Activated T-cell treated with anti-CD3 and anti-CD28 coated beads, Interleukin-2, amount 50 U/mL, for 24 hours (primary cell): ENCODE measurements around the gene CCR7.
"Not testable (repeated sequence)": the region's sequence is repeated elsewhere in the genome, so short reads cannot be mapped to it uniquely, and the experiment has no call there.

Experiments
- DNase-seq: peaks from one replicate; pipeline ENCODE4 v3.0.0-alpha.2; 2020
- H3K27ac Mint-ChIP-seq: 2 replicates; pipeline ENCODE4 v1.8.0; 2020; ENCODE audit warnings: mild to moderate bottlenecking, mixed read lengths
- H3K27me3 Mint-ChIP-seq: 2 replicates; pipeline ENCODE4 v1.8.0; 2020; ENCODE audit warnings: mixed read lengths
- H3K36me3 Mint-ChIP-seq: 2 replicates; pipeline ENCODE4 v1.8.0; 2020; ENCODE audit warnings: low read depth, mixed read lengths
- H3K4me1 Mint-ChIP-seq: 2 replicates; pipeline ENCODE4 v1.8.0; 2020; ENCODE audit warnings: low read depth, mixed read lengths
- H3K4me3 Mint-ChIP-seq: 2 replicates; pipeline ENCODE4 v1.8.0; 2020; ENCODE audit warnings: mild to moderate bottlenecking, moderate library complexity, mixed read lengths
- H3K9me3 Mint-ChIP-seq: 2 replicates; pipeline ENCODE4 v1.8.0; 2020; ENCODE audit warnings: mixed read lengths

The CCR7 gene

GRCh38 chr17:40602445-40603443, 37.5 kb upstream of the CCR7 start:
- H3K9me3 Mint-ChIP-seq, result no peaks in the 10 kb centered on the region
- H3K4me3 Mint-ChIP-seq, result peak overlapping the region; percentile 72
- H3K4me1 Mint-ChIP-seq, result peaks cover 100% of the 10 kb centered on the region
- H3K27me3 Mint-ChIP-seq, result no peaks in the 10 kb centered on the region
- H3K27ac Mint-ChIP-seq, result peak overlapping the region; percentile 98
- peak; percentile 83 for DNase-seq
- H3K36me3 Mint-ChIP-seq, result peaks cover 9% of the 10 kb centered on the region

- Mint-ChIP-seq H3K4me3 (no peak overlapping the region), H3K36me3 (peaks cover 20% of the 10 kb centered on the region), H3K9me3 (peaks cover 11% of the 10 kb centered on the region), H3K27ac (peak overlapping the region; percentile 99), H3K4me1 (peaks cover 100% of the 10 kb centered on the region), H3K27me3 (no peaks in the 10 kb centered on the region)
- DNase-seq, result no peak
Measured at GRCh38 chr17:40600486-40601046, 35.3 kb upstream of the CCR7 start.

GRCh38 chr17:40599468-40599763, 34.1 kb upstream of the CCR7 start:
- Mint-ChIP-seq H3K27ac (peak overlapping the region; percentile 99), H3K27me3 (no peaks in the 10 kb centered on the region), H3K9me3 (peaks cover 11% of the 10 kb centered on the region), H3K4me3 (peak overlapping the region; percentile 59), H3K4me1 (peaks cover 98% of the 10 kb centered on the region), H3K36me3 (peaks cover 20% of the 10 kb centered on the region)
- DNase-seq, result no peak

- DNase-seq, result peak; percentile 86
- Mint-ChIP-seq H3K27ac (peak overlapping the region; percentile 99), H3K4me3 (peak overlapping the region; percentile 59), H3K9me3 (peaks cover 11% of the 10 kb centered on the region), H3K4me1 (peaks cover 98% of the 10 kb centered on the region), H3K36me3 (peaks cover 20% of the 10 kb centered on the region), H3K27me3 (no peaks in the 10 kb centered on the region)
Measured at GRCh38 chr17:40598619-40599467, 33.6 kb upstream of the CCR7 start.

GRCh38 chr17:40598301-40598618, 33.0 kb upstream of the CCR7 start:
- peaks cover 11% of the 10 kb centered on the region for H3K9me3 Mint-ChIP-seq
- peaks cover 93% of the 10 kb centered on the region for H3K4me1 Mint-ChIP-seq

GRCh38 chr17:40597556-40598300, 32.5 kb upstream of the CCR7 start:
- peak overlapping the region; percentile 99 for H3K27ac Mint-ChIP-seq
- H3K4me1 Mint-ChIP-seq, result peaks cover 89% of the 10 kb centered on the region
- peaks cover 20% of the 10 kb centered on the region for H3K36me3 Mint-ChIP-seq
- DNase-seq, result no peak
- peak overlapping the region; percentile 59 for H3K4me3 Mint-ChIP-seq
- peaks cover 11% of the 10 kb centered on the region for H3K9me3 Mint-ChIP-seq
- H3K27me3 Mint-ChIP-seq, result no peaks in the 10 kb centered on the region

More at GRCh38 chr17:40598301-40598618, 33.0 kb upstream of the CCR7 start:
- Mint-ChIP-seq H3K27me3 (no peaks in the 10 kb centered on the region), H3K4me3 (peak overlapping the region; percentile 59), H3K27ac (peak overlapping the region; percentile 99), H3K36me3 (peaks cover 20% of the 10 kb centered on the region)
- DNase-seq, result no peak

- H3K9me3 Mint-ChIP-seq, result peaks cover 11% of the 10 kb centered on the region
Measured at GRCh38 chr17:40597156-40597555, 31.9 kb upstream of the CCR7 start.

GRCh38 chr17:40596261-40596919, 31.1 kb upstream of the CCR7 start:
- Mint-ChIP-seq H3K27ac (peak overlapping the region; percentile 84), H3K27me3 (no peaks in the 10 kb centered on the region), H3K4me3 (peak overlapping the region; percentile 38), H3K36me3 (peaks cover 18% of the 10 kb centered on the region), H3K9me3 (peaks cover 11% of the 10 kb centered on the region), H3K4me1 (peaks cover 77% of the 10 kb centered on the region)
- no peak for DNase-seq

More at GRCh38 chr17:40597156-40597555, 31.9 kb upstream of the CCR7 start:
- Mint-ChIP-seq H3K4me3 (peak overlapping the region; percentile 59), H3K27me3 (no peaks in the 10 kb centered on the region), H3K27ac (peak overlapping the region; percentile 99), H3K36me3 (peaks cover 18% of the 10 kb centered on the region), H3K4me1 (peaks cover 85% of the 10 kb centered on the region)
- DNase-seq, result no peak

- H3K27ac Mint-ChIP-seq, result no peak overlapping the region
- DNase-seq, result no peak
- H3K27me3 Mint-ChIP-seq, result no peaks in the 10 kb centered on the region
Measured at GRCh38 chr17:40590742-40591141, 25.5 kb upstream of the CCR7 start.

GRCh38 chr17:40588552-40588951, 23.3 kb upstream of the CCR7 start:
- Mint-ChIP-seq H3K4me1 (peaks cover 76% of the 10 kb centered on the region), H3K27me3 (no peaks in the 10 kb centered on the region), H3K27ac (peak overlapping the region; percentile 34), H3K36me3 (peaks cover 24% of the 10 kb centered on the region), H3K9me3 (peaks cover 35% of the 10 kb centered on the region), H3K4me3 (no peak overlapping the region)
- no peak for DNase-seq

More at GRCh38 chr17:40590742-40591141, 25.5 kb upstream of the CCR7 start:
- Mint-ChIP-seq H3K36me3 (peaks cover 9% of the 10 kb centered on the region), H3K4me3 (no peak overlapping the region), H3K9me3 (peaks cover 17% of the 10 kb centered on the region), H3K4me1 (peaks cover 74% of the 10 kb centered on the region)

GRCh38 chr17:40586264-40586663, 21.0 kb upstream of the CCR7 start:
- H3K4me1 Mint-ChIP-seq, result peaks cover 94% of the 10 kb centered on the region
- peaks cover 26% of the 10 kb centered on the region for H3K36me3 Mint-ChIP-seq
- not testable (repeated sequence) for H3K27me3 Mint-ChIP-seq, DNase-seq
- peaks cover 41% of the 10 kb centered on the region for H3K9me3 Mint-ChIP-seq
- peak overlapping the region; percentile 59 for H3K27ac Mint-ChIP-seq
- peak overlapping the region; percentile 36 for H3K4me3 Mint-ChIP-seq

GRCh38 chr17:40584950-40585349, 19.7 kb upstream of the CCR7 start:
- H3K27ac Mint-ChIP-seq, DNase-seq, H3K4me3 Mint-ChIP-seq, H3K27me3 Mint-ChIP-seq: not testable (repeated sequence)
- Mint-ChIP-seq H3K9me3 (peaks cover 38% of the 10 kb centered on the region), H3K36me3 (peaks cover 31% of the 10 kb centered on the region), H3K4me1 (peaks cover 94% of the 10 kb centered on the region)

- peaks cover 95% of the 10 kb centered on the region for H3K4me1 Mint-ChIP-seq
- peak overlapping the region; percentile 87 for H3K27ac Mint-ChIP-seq
- no peaks in the 10 kb centered on the region for H3K27me3 Mint-ChIP-seq
- peak; percentile 58 for DNase-seq
- peaks cover 28% of the 10 kb centered on the region for H3K36me3 Mint-ChIP-seq
- H3K4me3 Mint-ChIP-seq, result peak overlapping the region; percentile 64
- H3K9me3 Mint-ChIP-seq, result peaks cover 33% of the 10 kb centered on the region
Measured at GRCh38 chr17:40582328-40582901, 17.1 kb upstream of the CCR7 start.
